Fibroblast of villous mesenchyme (primary cell): ENCODE results near the gene EEF2KMT. TPM values are rescaled to one million over a fixed set of nuclear protein-coding genes. Genes with fewer than 3 reads are reported as not detected.
A peak's percentile ranks its signal among the peaks of the same experiment; 100 is the strongest.
"Not testable (repeated sequence)": the region's sequence is repeated elsewhere in the genome, so short reads cannot be mapped to it uniquely, and the experiment has no call there.

Experiments used
- DNase-seq: peaks from one replicate; pipeline ENCODE4 v3.0.0-alpha.2; 2010; ENCODE audit warnings: low read depth
- H3K4me3 ChIP-seq: 2 replicates; pipeline ENCODE4 v1.5.1; 2011; ENCODE audit warnings: low read depth, mild to moderate bottlenecking, low read length
- CTCF ChIP-seq: IDR thresholded peaks from 2 replicates; pipeline ENCODE4 v1.5.1; 2012; ENCODE audit warnings: low read depth, mild to moderate bottlenecking, low read length; ENCODE audit not compliant: insufficient read depth
- total RNA-seq: library from RNA; depleted of rRNA; stranded (reverse); fragments of >200 nt; gene quantifications from 2 replicates; pipeline ENCODE4 v1.2.3, GENCODE V29; 2012

EEF2KMT gene
- 8.1 and 11.7 TPM in 2 replicates for total RNA-seq

GRCh38 chr16:5097470-5098220 lies at the start of gene EEF2KMT:
EEF2KMT (minus strand) TSS chr16:5097795; CDS start chr16:5097739, 56 bp downstream.
- peak; percentile 100 for DNase-seq
- H3K4me3 ChIP-seq, result peak within 1 kb of the TSS; percentile 64

GRCh38 chr16:5144621-5144956 lies 47.0 kb upstream of the EEF2KMT start:
- not testable (repeated sequence) for DNase-seq, H3K4me3 ChIP-seq

- no peak for TF ChIP-seq CTCF
These were observed 46.4 kb upstream of the EEF2KMT start for GRCh38 chr16:5143761-5144620.

GRCh38 chr16:5140151-5140550 lies 42.6 kb upstream of the EEF2KMT start:
- not testable (repeated sequence) for DNase-seq, H3K4me3 ChIP-seq

More at GRCh38 chr16:5143761-5144620, 46.4 kb upstream of the EEF2KMT start:
- H3K4me3 ChIP-seq, result no peak overlapping the region
- no peak for DNase-seq

GRCh38 chr16:5134739-5135452 lies 37.3 kb upstream of the EEF2KMT start:
- H3K4me3 ChIP-seq, result not testable (repeated sequence)

GRCh38 chr16:5132915-5133600 lies 35.5 kb upstream of the EEF2KMT start:
- not testable (repeated sequence) for H3K4me3 ChIP-seq, DNase-seq

More at GRCh38 chr16:5134739-5135452, 37.3 kb upstream of the EEF2KMT start:
- DNase-seq, result not testable (repeated sequence)

GRCh38 chr16:5131467-5132004 lies 33.9 kb upstream of the EEF2KMT start:
- not testable (repeated sequence) for H3K4me3 ChIP-seq, DNase-seq

GRCh38 chr16:5117300-5118087 lies 19.9 kb upstream of the EEF2KMT start:
- H3K4me3 ChIP-seq, result not testable (repeated sequence)
- DNase-seq, result peak; percentile 42

GRCh38 chr16:5116780-5117295 lies 19.2 kb upstream of the EEF2KMT start:
- DNase-seq, H3K4me3 ChIP-seq: not testable (repeated sequence)

- H3K4me3 ChIP-seq, result not testable (repeated sequence)
These were observed 13.3 kb upstream of the EEF2KMT start for GRCh38 chr16:5110933-5111332.

More at GRCh38 chr16:5110933-5111332, 13.3 kb upstream of the EEF2KMT start:
- DNase-seq, result not testable (repeated sequence)
